GM23338 (cell line): ENCODE results near the gene DAAM1.

Experiments
- EZH2phosphoT487 ChIP-seq: fragments of 200-600 bp; sonication (generic); IDR thresholded peaks from one replicate; pipeline ENCODE4 v1.8.1; 2018; ENCODE audit warnings: antibody characterized with exemption; ENCODE audit not compliant: unreplicated experiment
- POLR2AphosphoS5 ChIP-seq: IDR thresholded peaks from 2 replicates; pipeline ENCODE4 v1.6.1; 2016; ENCODE audit warnings: antibody characterized with exemption, low read depth
- TF ChIP-seq, protein P1 (sequence below), 2 experiments: fragments of 200-600 bp in 1 of 2; sonication (generic) in 1 of 2; conservative IDR thresholded peaks; 2 replicates each; pipeline versions ENCODE4 v1.5.1 to v1.6.1; 2016 to 2017; ENCODE audit warnings: antibody characterized with exemption in 2 of 2, low read depth in 2 of 2, mild to moderate bottlenecking in 2 of 2, moderate library complexity in 1 of 2
- TF ChIP-seq, protein P2 (sequence below): IDR thresholded peaks from one replicate; pipeline ENCODE4 v1.6.1; 2018; ENCODE audit warnings: antibody characterized with exemption; ENCODE audit not compliant: unreplicated experiment

DNA sequence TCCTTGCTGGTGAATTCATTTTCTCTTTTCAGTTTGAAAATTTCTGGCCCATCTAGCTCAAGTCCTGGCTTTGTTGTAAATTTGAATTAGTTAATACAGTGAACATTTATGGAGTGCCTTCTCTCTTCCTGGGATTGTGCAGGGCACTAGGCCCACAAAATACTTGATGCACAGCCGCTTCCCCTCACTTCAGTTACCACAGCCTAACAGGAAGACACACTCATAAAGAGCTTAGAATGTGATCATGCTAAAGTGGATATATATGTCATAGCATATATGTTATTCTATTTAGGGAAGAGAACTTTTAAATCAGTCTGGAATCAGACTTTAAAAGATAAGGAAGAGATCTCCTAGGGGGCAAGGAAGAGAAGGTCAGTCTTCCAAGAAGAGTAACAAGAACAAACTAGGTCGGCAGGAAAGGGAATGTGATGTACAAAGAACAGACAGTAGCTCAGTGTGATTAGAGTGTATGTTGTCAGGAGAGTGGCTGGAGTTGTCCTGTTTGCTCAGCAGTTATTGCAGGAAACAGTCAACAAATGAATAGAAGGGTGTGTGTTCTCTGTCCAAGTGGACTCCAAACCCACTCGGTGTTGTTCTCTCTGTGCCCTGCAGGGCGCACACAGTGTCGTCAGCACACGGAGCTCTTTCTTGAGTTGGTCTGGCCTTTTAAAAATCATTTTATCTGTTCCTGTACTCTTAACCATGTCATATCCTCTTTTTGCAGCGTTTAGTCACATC lies 74.4 kb downstream of the DAAM1 start:
- TF ChIP-seq, protein P1, sequence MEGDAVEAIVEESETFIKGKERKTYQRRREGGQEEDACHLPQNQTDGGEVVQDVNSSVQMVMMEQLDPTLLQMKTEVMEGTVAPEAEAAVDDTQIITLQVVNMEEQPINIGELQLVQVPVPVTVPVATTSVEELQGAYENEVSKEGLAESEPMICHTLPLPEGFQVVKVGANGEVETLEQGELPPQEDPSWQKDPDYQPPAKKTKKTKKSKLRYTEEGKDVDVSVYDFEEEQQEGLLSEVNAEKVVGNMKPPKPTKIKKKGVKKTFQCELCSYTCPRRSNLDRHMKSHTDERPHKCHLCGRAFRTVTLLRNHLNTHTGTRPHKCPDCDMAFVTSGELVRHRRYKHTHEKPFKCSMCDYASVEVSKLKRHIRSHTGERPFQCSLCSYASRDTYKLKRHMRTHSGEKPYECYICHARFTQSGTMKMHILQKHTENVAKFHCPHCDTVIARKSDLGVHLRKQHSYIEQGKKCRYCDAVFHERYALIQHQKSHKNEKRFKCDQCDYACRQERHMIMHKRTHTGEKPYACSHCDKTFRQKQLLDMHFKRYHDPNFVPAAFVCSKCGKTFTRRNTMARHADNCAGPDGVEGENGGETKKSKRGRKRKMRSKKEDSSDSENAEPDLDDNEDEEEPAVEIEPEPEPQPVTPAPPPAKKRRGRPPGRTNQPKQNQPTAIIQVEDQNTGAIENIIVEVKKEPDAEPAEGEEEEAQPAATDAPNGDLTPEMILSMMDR (conservative IDR thresholded peaks at IDR 0.05; ENCODE audit: low read depth in 2 of 2) = peak; percentile 19 to 45
- TF ChIP-seq POLR2AphosphoS5 (no peak), EZH2phosphoT487 (no peak)
- TF ChIP-seq, protein P2, sequence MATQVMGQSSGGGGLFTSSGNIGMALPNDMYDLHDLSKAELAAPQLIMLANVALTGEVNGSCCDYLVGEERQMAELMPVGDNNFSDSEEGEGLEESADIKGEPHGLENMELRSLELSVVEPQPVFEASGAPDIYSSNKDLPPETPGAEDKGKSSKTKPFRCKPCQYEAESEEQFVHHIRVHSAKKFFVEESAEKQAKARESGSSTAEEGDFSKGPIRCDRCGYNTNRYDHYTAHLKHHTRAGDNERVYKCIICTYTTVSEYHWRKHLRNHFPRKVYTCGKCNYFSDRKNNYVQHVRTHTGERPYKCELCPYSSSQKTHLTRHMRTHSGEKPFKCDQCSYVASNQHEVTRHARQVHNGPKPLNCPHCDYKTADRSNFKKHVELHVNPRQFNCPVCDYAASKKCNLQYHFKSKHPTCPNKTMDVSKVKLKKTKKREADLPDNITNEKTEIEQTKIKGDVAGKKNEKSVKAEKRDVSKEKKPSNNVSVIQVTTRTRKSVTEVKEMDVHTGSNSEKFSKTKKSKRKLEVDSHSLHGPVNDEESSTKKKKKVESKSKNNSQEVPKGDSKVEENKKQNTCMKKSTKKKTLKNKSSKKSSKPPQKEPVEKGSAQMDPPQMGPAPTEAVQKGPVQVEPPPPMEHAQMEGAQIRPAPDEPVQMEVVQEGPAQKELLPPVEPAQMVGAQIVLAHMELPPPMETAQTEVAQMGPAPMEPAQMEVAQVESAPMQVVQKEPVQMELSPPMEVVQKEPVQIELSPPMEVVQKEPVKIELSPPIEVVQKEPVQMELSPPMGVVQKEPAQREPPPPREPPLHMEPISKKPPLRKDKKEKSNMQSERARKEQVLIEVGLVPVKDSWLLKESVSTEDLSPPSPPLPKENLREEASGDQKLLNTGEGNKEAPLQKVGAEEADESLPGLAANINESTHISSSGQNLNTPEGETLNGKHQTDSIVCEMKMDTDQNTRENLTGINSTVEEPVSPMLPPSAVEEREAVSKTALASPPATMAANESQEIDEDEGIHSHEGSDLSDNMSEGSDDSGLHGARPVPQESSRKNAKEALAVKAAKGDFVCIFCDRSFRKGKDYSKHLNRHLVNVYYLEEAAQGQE = no peak
